ENCODE results near the gene FBXW5.

Gene FBXW5

DNA sequence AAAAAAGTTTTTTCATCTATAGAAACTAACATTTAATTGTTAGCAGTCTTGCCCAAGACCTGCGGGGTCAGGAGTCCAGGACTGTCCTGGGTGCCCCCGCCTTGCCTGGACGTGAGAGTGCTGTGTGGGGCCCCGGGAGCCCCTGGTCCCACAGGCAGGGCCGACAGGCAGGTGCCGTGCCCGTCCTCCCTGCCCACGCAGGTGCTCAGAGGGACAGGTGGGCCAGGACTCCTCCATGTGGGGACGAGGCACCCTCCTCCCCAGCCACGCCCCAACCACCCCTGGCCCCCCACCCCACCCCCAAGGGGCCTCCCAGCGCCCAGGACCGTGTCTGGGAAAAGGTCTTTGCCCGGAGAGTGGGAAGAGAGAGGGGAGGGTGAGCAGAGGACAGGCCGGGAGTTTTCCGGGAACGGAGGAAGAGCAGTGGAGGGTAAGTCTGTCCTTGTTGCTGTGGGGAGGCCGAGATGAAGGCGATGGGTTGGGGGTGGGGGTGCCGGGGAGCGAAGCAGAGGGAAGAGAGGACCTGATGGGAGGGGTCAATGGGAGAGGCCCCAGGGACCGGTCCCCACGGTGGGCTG lies 4.8 kb upstream of the FBXW5 start:
- DNase-seq, result peak; percentile 36

DNA sequence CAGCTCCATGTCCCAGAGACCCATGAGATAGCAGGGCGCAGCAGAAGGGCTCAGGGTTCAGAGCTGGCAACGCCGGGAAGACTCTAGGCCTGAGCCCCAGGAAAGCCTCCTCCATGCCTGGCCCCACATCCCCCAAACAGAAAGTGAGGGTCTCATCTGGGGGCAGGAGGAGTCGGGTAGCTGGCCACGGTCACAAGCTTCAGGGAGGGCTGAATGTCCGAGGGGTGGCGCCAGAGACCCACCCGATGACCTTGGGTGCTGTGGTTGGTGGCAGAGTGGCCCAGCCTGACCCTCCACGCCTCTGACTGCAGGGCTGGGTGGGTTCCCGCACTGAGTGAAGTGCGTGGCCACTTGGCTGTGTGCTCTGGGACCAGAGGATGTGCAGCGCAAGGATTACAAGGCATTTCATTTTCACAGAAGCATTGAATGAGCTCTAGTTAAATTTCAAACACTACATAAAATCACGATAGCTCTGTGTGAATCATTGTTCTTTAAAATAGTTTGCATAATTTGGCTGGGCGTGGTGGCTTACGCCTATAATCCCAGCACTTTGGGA lies 3.5 kb upstream of the FBXW5 start:
- DNase-seq, result no peak

DNA sequence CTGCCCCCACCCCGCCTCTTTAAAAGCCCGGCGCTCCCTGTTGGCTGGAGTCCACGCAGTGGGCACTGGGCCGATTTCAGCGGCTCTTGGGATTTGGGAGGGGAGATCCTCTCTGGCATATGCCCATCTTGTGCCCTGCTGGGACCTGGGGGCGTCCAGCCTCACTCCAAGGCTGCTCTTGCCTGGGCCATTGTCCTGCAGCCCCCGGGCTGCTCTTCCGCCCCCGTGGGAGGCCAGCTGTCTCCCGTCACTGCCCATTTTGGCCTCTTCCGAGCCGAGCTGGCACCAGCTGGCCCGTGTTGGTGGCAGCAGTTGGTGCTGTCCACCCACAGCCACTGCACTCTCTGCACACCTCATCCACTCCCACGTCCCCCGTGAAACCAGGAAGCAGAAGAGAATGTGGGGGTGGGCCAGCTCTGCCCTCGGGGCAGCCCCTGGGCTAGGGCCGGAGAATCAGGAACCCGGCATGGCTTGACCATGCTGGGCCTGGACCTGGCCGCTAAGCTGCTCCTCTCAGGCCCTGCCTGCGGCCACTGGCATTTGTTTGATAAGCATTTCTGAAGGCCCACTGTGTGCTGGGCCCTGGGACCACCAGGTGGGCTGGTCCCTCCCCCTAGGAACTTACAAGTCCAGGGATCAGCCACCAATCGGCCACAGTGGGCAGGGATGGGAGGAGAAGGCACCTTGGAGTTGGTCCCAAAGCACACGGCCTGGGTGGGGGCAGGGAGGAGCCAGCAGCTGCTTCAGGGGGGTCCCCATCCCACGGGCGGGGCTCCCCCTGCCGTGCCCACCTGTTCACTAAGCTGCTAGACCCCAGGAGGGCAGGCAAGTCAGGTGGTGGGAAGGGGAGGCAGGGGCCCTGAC lies 2.7 kb upstream of the FBXW5 start:
- no peak for DNase-seq

DNA sequence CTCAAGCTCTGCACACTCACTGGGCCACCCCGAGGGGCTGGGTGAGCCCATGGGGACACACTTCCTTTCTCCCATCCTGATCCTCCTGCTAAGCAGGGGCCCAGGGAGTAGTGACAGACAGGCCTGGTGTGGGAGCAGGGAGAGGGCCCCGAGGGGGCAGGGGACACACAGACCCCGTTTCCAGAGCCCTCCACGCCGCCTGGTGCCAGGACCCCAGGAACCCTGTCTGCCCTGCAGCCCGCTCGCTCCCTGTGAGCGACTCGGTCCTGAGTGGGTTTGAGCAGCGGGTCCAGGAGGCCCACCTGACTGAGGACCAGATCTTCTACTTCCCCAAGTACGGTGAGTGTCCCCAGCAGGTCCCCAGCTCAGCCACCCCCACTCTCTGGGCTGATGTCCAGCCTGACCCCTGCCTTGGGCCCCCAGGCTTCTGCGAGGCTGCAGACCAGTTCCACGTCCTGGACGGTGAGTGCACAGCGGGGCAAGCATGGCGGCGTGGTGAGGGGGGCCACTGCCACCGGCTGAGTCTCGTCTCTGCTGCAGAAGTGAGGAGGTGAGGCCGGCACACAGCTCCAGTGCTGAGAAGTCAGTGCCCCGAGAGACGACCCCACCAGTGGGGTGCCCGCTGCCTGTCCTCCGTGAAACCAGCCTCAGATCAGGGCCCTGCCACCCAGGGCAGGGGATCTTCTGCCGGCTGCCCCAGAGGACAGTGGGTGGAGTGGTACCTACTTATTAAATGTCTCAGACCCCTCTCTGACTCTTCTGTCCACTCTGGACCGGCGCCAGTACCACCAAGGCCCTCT lies 1.9 kb upstream of the FBXW5 start:
- no peak for DNase-seq

DNA sequence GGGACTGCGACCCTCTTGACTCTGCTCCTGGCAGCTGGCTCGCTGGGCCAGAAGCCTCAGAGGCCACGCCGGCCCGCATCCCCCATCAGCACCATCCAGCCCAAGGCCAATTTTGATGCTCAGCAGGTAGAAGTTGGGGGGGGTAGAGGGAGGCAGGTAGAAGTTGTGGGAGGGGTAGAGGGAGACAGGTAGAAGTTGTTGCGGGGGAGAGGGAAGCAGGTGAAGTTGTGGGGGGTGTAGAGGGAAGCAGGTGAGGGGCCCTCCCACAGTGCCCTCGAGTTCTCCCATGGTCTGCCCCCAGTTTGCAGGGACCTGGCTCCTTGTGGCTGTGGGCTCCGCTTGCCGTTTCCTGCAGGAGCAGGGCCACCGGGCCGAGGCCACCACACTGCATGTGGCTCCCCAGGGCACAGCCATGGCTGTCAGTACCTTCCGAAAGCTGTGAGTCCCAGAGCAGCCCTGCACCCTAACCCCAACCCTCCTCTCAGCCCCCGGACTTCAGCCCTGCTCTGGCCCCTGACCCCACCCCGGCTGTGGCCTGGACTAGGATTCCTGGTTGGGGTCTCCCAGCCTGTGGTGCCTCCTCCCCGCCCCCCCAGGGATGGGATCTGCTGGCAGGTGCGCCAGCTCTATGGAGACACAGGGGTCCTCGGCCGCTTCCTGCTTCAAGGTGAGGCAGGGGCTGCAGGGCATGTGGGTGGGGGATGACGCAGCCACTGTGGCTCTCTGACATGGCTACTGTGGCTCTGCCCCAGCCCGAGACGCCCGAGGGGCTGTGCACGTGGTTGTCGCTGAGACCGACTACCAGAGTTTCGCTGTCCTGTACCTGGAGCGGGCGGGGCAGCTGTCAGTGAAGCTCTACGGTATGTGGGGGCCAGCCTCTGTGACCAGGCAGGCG lies 1.0 kb upstream of the FBXW5 start:
- no peak for DNase-seq

DNA sequence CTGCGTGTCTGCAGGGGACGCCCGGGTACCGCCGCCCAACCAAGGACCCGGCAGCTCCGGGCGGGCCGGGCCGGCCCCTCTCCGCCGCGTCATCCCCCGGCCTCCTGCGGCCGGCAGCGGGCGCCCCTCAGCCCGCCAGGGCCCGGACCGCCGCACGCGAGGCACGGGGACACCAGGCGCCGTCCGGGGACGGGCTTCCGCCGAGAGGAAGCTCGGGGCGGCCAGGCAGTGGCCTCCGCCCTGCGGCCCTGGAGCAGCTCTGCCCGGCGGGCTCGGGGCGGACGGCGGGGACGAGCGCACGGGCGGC lies 373 bp downstream of the FBXW5 start:
- no peak for DNase-seq

DNA sequence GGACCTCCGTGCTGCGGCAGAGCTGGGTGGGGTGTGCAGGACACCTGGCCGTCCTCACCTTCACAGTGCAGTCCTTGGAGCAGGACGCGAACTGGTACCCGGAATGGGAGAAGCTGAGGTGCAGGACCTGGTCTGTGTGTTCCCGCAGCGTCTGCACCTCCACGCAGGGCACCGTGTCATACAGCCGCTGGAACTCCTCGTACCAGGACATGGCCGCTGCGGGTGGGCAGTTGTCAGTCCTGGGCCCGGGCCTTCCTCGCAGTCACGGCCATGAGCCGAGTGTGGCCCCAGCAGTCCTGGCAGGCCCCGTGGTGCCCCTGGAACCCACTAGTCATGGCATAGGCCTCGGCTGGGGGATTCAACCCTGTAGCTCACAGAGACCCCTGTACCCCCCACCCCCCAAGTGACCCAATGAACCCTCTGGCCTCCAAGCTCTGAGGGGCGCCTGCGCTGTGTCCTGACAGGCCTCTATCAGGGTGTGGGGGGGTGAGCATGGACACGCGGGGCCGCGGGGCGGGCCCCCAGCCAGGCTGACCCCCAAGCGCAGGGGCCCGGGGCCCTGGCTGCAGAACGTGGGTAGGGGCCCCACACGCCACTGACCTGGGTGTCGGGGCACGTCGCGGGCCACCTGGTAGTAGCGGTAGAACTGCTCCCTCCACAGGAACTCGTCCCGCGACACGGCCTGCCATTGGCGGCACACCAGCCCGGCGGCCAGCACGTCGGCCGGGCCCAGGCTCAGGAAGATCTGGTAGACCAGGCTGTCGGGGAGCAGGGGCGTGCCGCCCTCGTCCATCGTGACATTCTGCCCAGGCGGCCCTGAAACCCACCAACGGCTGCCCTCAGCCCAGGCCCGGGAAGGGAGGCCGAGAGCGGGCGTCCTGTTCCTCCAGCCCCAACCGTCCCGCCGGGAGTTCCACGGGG lies 987 bp downstream of the FBXW5 start:
- no peak for DNase-seq

DNA sequence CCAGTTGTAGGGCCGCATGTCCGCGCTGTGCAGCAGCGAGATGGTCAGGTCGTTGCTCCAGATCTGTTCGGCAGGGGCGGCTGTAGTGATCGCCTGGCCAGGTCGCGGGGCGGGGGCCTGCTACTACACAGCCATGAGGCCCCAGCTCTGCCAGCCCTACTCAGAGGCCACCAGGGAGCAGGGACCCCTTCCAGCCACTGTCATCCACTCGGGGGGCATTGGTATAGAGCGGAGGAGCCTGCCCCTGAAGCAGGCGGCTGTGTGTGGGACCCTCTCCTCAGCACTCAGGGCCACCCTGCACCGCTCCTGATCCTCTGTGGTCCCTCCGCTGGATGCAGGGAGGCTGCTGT lies 1.7 kb downstream of the FBXW5 start:
- no peak for DNase-seq

DNA sequence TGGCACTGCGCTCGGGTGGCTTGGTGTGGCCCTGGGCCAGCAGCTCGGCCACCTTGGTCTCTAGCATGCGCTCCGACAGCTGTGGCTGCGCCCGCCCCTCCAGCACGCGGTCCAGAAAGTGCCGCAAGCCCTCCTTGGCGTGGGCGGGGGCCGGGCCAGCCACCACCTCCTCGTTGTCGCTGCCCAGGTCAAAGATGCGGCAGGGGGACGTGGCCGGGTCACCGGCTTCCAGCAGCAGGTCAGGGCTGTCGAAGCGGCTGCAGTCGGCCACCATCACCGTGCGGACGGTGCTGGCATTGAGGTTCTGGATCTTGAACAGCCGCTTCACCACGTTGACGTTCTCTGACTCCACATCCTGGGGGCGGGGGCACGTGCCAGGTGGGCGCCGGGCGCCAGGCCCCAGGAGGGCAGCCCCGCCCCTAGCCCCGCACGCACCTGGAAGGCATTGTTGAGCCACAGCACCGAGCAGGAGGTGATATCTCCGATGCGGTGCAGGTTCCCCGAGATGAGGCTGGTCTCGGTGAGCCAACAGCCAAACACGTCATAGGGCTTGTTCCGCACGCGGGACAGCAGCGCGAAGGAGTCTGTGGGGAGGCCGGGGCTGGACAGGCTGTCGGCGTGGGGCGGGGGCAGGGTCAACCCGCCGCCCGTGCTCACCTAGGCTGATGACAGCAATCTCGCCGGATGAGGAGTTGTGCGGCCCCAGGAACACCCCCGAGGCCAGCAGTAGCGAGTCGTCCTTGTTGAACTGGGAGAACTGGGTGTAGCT lies 2.2 kb downstream of the FBXW5 start:
- no peak for DNase-seq

DNA sequence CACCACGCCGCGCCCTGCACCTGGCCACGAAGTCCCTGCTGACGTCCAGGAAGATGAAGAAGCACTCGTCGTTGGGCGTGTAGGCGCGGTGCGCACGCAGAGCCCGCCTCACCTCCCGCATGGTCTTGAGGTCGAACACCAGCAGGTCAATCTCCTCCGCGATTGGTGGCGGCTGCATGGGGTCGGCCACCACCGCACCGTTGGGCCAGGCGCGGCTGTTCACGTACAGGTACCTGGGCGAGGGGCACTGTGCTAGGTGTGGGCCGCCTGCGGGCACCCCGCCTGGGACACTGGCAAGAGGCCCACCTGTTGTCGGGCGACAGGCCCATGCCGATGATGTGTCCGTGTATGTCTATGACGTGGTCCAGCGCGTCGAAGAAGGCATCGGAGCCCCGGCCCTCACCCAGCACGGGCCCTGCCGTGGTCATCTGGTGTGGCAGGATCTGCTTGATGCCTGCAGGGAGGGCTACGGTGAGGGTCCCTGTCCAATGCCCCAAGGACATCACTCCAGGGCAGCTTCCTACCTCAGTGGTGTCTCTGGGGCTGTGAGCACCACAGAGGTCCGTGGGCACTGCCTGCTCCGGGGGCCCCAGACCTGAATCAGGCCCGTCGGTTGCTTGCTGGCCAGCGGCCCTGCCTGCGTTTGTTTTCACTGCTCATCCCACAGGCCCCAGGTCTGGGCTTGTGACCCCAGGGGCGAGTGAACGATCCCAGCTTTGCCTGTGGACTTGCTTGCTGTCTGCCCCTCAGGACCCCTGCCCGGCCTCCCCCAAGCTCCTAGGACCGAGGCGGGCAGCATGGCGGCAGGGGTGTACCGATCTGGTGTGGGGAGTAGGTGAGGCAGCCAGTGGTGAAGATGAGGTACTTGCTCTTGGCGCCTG lies 3.1 kb downstream of the FBXW5 start:
- DNase-seq, result no peak

DNA sequence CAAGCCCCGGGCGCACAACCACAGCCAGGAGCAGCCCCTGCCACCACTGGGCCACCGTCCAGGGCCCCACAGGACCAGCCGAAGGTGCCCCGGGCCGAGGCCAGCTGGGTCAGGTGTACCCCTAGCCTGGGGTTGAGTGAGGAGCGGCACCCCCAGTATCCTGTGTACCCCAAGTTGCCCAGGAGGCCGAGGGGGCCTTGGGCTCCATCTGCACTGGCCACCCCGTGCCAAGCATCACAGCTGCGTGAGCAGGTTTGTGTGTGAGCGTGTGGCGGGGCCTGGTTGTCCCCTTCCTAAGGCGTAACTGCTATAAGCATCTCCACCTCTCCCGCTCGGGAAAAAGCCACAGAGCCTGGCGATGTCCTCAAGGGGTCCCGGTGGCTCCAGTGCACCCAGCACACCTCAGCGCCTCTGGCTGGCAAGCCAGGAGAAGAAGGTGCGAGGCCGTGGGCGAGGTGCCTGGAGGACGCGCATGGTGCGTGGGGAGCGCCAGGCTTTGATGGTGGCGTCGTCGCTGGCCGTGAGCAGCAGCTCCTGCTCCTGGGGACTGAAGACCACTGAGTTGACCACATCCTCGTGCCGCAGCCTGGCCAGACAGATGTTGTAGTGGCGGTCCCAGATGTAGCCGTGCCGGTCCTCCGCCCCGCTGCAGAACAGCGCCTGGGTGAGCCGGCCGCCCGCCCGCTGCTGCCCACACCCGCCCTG lies 3.9 kb downstream of the FBXW5 start:
- DNase-seq, result no peak

DNA sequence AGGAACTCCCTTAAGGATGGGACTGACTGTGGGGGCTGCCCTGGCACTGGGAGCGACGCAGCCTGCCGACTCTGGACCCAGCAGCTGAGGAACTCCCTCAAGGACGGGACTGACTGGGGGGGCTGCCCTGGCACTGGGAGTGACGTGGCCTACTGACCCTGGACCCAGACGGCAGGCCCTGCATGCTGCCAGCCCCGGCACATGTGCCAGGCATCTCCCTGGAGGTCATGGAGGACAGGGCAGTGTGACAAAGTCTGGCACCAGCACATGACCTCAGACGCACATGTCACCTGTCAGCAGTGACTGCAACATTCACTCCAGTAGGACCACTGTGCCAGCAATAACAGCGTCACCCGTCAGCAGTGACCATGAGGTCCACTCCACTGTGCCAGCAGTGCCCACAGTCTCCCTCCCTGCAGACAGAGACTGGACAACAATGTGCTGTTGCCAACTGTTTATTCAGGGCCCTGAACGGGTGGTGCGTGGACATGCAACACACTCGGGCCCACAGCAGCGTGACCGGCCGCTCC lies 4.5 kb downstream of the FBXW5 start:
- no peak for DNase-seq

DNA sequence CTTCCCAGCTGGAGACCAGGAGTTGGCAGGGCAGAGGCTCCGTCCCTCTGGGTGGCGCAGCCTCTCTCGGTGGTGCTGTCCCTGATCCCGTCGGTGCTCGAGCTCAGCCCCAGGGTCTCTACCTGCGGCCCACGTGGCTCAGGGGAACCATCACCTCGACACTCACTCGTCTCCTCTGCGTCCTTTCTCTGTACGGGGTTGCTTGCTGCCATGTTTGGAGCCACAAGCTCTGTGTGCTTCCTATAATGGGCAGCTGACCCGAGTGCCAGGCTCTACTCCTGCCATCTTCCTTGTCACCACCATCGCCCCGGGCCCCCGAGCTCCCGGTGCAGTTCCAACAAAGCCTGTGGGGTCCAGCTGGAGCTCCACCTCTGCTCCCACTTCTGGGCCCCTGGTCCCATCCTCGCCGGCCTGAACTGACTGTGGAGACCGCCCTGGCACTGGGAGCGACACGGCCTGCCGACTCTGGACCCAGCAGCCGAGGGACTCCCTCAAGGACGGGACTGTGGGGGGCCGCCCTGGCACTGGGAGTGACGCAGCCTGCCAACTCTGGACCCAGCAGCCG lies 5.0 kb downstream of the FBXW5 start:
- no peak for DNase-seq

DNA sequence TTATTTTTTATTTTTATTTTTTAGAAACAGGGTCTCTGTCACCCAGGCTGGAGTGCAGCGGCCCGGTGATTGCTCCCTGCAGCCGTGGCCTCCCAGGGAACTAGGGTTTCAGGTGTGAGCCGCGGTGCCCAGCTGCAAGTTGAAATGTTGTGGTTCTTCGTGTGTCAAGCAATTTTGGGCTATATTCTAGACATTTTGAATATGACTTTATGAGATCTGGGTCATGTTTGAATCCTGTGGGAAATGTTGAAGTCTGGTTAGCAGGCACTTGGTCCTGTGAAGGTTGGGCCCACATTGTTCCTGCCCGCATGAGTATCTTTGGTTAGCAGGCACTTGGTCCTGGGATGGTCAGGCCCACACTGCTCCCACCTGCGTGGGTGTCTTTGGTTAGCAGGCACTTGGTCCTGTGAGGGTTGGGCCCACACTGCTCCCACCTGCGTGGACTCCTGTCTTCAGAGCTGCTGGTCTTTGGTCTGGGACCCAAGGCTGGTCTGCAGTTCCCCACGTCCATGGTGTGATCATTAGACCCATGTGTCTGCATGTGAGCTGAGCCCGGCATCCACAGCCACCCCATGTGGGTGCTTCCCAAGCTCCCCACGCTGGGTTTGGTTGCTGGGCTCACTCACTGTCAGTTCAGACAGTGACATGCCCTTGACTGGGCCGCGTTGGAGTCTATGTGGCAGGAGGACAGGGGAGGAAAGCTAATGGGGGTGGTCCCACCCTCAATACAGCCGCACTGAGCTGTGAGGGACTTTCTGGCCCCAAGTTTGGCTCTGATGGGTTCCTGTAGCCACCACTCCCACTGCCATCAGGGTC lies 7.1 kb downstream of the FBXW5 start:
- DNase-seq, result no peak

DNA sequence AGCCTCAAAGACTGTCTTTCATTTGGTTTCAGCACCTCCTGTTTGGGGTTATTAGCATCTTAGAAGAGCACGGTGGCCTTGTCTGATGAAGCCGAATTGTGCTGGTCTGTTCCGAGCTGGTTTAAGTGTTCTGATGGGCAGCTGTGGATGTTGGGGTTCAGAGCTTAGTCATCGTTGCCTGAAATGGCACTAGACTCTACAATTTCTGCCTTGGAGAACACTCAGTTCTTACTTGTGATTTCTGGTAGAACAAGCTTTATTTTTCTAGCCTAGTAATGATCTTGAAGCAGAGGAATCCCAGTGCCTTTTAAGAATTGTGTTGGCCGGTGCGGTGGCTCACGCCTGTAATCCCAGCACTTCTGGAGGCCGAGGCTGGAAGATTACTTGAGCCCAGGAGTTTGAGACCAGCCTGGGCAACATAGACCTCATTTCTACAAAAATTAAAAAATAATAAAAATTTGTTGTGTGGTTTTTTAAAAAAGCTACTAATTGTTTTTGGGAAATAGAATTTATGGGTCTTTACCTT lies 7.8 kb downstream of the FBXW5 start:
- no peak for DNase-seq

DNA sequence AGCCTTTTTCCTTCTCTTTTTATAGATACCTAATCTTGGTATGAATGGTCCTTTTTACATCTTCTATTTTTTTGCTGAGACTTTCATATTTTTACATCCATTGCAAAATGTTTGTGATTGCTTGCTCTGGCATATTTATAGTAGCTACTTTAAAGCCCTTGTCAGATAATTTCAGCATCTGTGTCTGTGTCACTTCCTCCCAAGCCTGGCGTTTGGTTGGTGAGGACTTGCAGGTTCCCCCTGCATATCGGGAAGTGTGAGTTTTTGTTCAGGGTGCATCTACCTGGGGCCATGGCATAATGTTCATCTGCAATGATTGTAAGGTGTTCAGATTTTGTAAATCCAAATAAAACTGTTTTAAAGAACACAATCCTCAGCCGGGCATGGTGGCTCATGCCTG lies 8.9 kb downstream of the FBXW5 start:
- no peak for DNase-seq

DNA sequence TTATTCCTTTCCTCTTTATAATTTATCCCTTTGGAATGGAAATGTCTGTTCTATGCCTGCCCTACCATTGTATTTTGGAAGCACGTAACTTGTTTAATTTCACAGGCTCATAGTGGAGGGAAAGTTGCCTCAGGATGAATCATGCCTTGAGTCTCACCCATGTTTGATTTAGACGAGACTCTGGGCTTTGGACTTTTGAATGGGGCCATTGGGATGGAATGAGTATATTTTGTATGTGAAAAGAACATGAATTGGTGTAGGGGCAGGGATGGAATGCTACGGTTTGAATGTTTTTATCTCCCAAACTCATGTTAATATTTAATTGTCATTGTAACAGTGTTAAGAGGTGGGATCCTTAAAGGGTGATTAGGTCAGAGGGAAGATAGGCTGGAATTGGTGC lies 10.3 kb downstream of the FBXW5 start:
- no peak for DNase-seq
